MV-4-11 (cell line): ENCODE measurements around the gene KCNE3.
"Not testable (repeated sequence)": the region's sequence is repeated elsewhere in the genome, so short reads cannot be mapped to it uniquely, and the experiment has no call there.

Experiments
- DNase-seq: peaks from one replicate; lab custom pipeline; 2025; lab: John Stamatoyannopoulos, UW

Gene KCNE3

DNA sequence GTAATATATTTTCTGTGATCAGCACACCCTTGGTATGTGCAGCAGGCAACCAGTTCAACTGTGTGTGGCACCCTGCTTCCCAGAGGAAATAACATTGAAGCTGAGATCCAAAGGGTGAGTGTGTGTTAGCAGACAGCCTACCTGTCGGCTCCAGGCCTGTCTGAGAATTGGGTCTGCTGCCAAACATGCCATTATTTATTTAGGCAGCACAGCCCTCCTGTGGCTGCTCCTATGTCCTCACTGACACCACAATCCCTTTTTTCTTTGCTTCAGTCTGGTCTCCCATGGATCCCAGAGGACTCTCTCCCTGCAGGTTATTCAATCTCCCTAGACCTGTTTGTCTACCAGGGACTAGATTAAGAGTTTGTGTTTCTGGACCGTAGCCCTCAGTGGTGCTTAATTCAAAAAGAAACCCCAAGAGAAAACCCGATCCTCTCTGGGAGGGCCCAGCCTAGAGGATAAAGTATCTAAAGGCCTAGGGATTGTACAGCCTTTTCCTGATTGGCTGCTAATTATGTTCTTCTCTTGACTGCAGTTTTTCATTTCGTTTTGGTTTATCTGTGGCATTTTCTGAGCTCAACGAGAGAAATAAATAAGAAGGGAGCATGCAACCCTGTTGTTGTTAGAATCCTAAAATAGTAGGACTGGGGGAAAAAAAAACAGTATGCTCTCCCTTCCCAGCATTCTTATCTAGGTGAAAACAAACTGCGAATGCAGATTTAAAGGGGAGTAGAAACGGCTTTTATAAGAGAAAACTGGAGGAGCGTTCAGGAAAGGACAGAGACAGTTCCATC lies 24.1 kb downstream of the KCNE3 start:
- no peak for DNase-seq

DNA sequence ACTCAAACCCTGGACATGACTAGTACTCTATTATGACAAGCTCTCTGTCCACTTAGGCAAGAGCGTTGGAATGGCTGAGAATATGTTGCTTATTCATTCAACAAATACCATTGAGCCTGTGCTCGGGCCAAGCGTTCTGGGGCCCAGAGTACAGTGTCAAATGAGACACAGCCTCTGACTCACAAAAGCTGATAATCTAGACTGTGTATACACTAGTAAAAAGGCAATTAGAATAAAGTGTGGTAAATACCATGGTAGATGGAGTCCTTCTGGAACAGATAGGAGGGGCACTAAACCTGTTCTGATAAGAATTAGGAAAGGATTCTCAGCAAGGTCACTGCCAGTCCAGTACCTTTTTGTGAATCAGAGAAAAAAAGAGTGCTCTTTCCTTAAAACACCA lies 24.7 kb downstream of the KCNE3 start:
- no peak for DNase-seq

DNA sequence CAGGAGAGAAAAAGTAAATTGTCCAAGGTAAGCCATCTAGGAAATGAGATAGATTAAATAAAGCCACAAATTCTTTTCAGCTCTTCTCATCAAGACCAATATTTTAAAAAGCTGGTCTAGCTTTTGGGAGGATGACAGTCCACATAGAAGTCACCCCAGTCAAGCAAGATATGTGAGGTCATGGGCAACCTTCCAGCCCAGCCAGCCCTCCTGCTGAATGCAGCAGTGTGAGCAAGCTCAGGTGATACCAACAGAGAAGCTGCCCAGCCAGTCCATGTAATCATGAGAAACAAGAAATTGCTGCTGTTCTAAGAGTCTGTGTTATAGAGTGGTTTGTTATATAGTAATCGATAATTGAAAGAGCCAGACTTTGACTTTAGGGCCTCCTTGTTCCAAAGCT lies 28.7 kb downstream of the KCNE3 start:
- no peak for DNase-seq

DNA sequence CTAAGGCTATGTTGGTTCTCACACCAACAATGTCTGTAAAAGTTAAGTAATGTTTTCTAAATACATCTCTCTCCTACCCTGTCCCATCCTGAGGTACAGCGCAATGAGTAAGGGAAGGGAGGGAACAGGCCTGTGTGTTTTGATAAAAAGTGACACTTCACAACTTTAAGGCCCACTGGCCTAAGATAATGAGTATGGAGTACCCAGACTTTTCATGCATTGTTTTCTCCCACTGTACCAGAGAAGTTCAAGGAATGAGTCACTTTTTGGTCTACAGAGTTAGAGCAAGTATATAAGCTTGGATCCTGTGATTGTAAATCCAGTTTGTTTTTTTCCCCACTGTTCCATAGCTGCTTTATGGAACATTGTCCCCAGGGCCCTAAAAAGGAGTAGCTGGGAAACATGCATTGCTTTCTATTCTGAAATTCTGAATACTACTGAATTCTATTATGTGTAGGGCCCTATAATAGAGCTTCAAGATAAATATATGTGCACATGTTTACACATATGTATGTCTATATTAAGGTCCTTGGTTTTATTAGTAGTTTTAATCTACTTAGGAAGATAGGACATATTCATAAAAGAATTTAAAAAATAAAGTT lies 29.8 kb downstream of the KCNE3 start:
- DNase-seq = no peak

DNA sequence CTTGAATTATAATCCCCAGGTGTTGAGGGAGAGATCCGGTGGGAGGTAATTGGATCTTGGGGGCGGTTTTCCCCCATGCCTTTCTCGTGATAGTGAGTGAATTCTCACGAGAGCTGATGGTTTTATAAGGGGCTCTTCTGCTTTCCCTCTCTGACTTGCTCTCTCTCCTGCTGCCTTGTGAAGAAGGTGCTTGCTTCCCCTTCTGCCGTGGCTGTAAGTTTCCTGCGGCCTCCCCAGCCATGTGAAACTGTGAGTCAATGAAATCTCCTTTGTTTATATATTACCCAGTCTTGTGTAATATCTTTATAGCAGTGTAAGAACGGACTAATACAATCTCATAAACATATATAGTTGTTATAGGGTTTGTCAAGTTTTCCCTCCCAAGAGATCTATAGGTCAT lies 32.8 kb downstream of the KCNE3 start:
- peak; percentile 71 for DNase-seq

DNA sequence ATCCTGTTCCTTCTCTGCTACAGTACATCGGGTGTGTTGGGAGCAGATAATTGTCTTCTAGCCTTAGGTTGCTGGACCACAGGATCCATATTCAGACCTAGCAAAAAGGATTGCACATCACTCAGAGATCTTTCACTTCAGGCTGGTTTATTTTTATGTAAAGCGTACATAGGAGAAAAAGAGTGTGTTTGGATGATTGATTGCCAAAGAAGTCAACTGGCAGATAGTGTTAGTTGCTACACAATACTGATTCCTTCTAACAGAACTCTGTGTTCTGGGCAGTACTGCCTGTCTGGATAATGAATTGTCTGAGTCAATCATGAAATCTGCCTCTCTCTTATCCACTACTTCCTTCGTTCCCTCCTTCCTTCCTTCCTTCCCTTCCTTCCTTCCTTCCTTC lies 38.1 kb downstream of the KCNE3 start:
- DNase-seq = no peak

DNA sequence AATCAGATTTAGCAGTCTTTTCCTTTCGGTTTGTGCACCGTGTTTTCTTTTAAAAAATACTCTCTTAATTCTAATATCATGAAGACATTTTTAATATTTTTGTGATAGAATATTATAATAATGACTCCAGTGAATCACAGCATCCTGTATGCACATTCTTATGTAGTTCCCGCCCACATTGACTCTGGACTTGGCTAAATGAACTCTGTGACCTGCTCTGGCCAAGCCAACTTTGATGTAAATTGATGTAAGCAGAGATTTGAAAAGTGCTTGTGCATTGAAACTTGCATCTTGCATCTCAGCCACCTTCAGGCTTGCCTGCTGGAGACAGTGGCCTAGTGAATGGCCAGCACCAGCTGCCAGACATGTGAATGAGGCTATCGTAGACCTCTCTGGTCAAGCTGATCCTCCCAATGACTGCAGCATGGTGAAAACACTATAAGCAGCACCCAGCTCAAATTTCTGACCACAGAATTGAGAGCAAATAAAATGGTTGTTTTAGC lies 39.9 kb downstream of the KCNE3 start:
- no peak for DNase-seq

DNA sequence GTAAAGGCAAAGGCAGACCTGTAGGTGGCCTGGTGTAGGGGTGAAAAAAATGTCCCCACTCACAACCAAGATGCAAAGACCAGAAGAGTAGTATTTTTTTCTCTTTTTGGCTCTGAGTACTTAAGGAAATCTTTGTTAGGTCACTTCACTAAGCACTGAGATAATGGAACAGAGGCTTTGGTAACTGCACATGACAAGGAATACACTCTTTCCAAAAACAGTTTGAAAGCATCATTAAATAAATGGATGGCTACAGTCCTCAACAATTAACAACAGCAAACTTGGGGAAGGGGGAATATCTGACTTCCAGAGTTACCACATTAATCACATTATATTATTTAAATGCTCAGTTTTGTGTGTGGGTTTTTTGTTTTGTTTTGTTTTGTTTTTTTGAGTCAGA lies 42.2 kb downstream of the KCNE3 start:
- no peak for DNase-seq

DNA sequence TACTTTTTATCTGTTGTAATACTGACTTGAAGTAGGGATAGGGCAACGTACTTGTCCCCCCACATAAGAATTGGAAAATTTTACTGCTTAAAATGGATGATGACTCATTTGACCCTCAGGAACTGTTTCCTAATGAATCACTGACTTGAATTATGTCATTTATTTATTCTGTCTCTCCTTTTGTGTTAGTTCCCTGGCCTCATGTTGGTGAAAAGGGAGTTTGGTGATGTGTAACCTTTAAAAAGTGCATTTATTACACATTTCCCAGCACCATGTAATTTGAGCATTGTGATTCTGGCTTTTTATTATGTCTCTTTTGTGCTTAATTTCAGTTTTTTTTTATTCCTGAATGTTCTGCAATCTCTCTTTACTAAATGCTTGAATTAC lies 48.8 kb downstream of the KCNE3 start:
- DNase-seq = peak; percentile 3

DNA sequence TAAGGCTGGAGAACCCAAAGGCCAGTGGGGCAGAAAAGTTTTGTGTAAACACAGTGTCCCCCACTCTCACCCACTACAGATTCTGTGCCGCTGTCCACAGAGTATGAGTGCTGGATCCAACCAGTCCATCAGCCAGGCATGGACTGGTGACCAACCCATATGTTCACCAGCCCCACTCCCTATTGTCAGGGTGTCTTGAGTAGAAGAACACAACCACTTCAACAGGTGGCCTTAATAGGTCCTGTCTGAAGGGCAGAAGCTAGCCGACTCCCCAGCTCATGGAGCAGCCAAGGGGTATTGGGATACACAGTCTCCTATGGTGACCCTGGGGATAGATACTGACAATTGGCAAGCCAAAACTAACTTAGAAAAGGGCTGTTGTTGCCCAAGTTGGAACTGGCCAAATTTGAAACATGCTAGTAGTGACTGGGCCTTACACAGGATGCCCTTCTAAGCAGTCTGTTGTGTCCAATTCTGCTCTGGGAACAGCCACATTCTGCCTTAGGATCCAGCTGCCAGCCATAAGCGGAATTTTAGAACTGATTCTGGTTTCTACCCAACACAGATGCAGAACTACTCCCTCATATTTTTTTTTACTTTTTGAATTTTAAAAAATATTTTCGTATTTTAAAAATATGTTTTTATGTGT lies 49.4 kb downstream of the KCNE3 start:
- DNase-seq = no peak

DNA sequence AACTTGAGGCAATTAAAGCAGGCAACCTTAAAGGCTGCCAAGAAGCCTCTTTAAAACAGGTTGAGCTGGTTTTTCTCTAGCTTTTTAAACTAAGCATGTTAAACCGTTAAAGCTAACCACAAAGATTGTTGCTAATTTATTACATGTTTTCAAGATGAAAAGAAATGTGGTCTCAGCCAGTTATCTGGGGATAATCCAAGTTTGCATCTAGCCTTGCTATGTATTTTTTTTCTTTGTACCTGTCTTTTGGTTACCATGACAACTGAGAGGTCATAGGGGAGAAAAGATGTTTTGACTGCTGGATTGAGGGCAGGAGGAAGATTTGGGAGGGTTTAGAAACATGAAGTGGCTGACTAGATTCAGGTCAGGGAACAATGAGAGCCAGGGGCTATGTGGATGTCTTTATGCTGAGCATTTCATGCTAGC lies 50.0 kb downstream of the KCNE3 start:
- DNase-seq = no peak

DNA sequence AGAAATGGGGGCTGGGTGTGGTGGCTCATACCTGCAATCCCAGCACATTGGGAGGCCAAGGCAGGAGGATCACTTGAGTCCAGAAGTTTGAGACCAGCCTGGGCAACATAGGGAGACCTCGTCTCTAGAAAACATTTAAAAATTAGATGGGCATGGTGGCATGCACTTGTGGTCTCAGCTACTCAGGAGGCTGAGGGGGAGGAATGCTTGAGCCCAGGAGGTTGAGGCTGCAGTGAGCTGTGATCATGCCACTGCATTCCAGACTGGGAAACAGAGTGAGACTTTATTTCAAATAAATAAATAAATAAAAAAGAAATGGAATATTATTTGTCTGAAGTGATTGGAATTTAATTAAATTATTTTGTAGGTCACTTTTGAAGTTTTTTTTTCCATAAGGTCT lies 50.4 kb downstream of the KCNE3 start:
- DNase-seq = not testable (repeated sequence)

DNA sequence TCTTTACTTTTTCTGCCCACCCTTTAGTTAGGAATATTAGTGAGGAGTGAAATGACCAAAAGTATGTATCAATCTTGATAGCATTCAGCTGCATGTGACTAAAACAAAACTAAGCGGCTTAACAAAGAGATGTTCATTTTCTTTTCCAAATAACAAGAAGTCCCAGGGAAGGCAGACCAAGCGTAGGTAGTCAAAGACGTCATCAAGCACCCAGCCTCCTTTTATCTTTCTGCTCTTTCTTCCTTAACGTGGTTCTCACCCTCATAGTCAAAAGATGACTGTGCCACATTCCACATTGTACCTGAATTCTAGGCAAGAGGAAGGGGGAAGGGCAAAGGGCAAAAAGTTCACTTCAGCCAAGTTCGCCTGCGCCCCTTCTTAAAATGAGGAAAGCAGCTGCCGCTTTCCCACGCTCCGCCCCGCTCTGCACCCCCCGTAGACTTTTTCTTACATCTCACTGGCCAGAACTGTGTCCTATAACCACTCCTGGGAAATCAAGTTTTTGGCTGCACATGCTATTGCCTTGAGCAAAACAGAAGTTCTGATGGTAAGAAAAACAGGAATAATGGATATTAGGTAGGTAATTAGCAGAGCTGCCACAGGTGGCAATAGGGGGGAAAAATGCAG lies 54.5 kb downstream of the KCNE3 start:
- no peak for DNase-seq

DNA sequence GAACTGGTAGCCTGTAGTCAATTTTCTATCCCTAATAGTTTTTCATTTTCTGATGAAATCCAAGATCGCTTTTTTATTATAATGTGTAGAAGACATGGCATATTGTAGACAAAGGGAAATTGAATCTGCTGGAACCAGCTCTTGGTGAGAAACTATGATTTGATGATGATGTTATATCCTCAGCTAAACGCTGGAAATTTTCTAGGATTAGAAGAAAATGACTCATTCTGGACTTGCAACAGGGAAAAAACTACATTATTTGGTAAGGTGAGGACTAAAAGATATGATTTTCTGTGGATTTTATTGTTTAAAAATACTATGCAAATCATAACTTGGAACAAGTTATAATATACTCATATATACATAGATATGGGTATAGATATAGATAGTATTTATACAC lies 55.0 kb downstream of the KCNE3 start:
- DNase-seq = no peak

DNA sequence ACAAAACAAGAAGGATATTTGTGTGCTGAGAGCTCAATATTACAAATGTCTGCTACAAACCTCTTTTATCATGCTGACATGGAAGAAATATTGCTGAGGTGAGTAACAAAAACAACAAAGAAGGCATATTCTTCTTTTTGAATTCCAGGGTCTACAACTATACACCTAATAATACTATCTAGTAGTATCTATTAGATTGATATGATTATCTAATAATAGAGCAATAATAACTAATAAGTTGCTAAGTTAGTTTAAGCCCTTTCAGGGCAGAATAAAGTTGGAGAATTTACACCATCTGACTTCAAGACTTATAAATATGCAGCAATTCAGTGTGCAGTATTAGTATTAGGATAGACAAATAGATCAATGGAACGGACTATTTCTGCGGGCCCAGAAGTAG lies 57.7 kb downstream of the KCNE3 start:
- DNase-seq = no peak
